ENCODE data around the gene CSPG5. TPM values are rescaled to one million over a fixed set of nuclear protein-coding genes. Genes with fewer than 3 reads are reported as not detected.

Gene CSPG5
- total RNA-seq, 1 experiment from 2014 or later = 5.7 TPM

DNA sequence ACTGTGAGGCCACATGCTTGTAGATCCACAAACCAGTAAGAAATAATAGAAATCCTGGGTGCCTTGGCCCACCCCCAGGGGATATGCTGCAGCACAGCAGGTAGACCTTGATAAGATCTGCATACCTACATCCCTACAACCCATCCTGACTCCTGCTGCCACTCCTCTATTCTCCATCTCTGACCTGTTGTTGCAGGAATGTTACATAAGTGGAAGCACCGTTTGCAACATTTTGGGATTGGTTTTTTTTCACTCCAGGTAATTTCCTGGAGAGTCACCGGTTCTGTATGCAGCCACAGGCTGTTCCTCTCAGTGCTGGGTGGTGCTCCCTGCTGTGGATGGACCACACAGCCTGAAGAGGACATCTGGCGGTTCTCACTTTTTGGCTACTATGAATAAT, 16.1 kb upstream of the CSPG5 start:
- Histone ChIP-seq H4K8ac (replicated peaks; ENCODE audit: insufficient read length, low read depth, low read length) (no peak overlapping the region), H2BK15ac (ENCODE audit: low read depth, low read length) (no peak overlapping the region), H3K14ac (ENCODE audit: insufficient read depth, low read length) (no peak overlapping the region), H3K4me1 (ENCODE audit: insufficient read depth, low read length) (no peaks in the 10 kb centered on the region), H3K4ac (ENCODE audit: low read depth, low read length) (no peak overlapping the region), H2BK20ac (ENCODE audit: low read depth, low read length, poor library complexity, severe bottlenecking) (no peak overlapping the region), H4K5ac (ENCODE audit: insufficient read length, low read depth, low read length) (no peak overlapping the region), H3K4me2 (ENCODE audit: insufficient read depth, insufficient read length, low read length) (no peak overlapping the region), H3K79me2 (ENCODE audit: insufficient read depth, low read length) (no peaks in the 10 kb centered on the region), H3K9me3 (ENCODE audit: control insufficient read depth, low read depth, low read length) (no peaks in the 10 kb centered on the region), H2AK5ac (ENCODE audit: insufficient read length, low read length) (no peak overlapping the region), H3K56ac (ENCODE audit: insufficient read length, low read depth, low read length) (no peak overlapping the region), H4K91ac (ENCODE audit: insufficient read length, low read depth, low read length) (no peak overlapping the region), H3K23me2 (ENCODE audit: insufficient read length, low read depth, low read length, poor library complexity, severe bottlenecking) (no peaks in the 10 kb centered on the region), H3K27ac (ENCODE audit: insufficient read length, low read depth, low read length) (peak overlapping the region; percentile 68), H3K27me3 (ENCODE audit: insufficient read depth, low read length) (no peaks in the 10 kb centered on the region), H3K9ac (ENCODE audit: extremely low read depth, insufficient read length, low read length) (no peak overlapping the region), H3T11ph (ENCODE audit: low read length) (no peak overlapping the region), H2BK5ac (ENCODE audit: insufficient read length, low read length) (no peak overlapping the region), H2BK120ac (ENCODE audit: low read depth, low read length, poor library complexity, severe bottlenecking) (no peak overlapping the region), H2AFZ (ENCODE audit: low read length) (no peak overlapping the region), H3K79me1 (ENCODE audit: insufficient read depth, low read depth, low read length, poor library complexity, severe bottlenecking) (no peaks in the 10 kb centered on the region), H3K23ac (ENCODE audit: insufficient read length, low read depth, low read length) (no peak overlapping the region), H4K20me1 (ENCODE audit: control insufficient read depth, insufficient read depth, insufficient read length) (no peaks in the 10 kb centered on the region), H2BK12ac (ENCODE audit: insufficient read length, low read depth, low read length) (no peak overlapping the region), H3K18ac (ENCODE audit: insufficient read length, low read depth, low read length) (no peak overlapping the region)
- no CpG with 5 or more reads among the region's 3 CpGs for WGBS (ENCODE audit: extremely low coverage, insufficient read length, low lambda C conversion rate)
- H3K4me3 Mint-ChIP-seq = no peak overlapping the region; a peak in 1 of 5 replicates
- H3K27me3 Mint-ChIP-seq (ENCODE audit: low read depth) = no peaks in the 10 kb centered on the region
- no peak for DNase-seq
- no peaks in the 10 kb centered on the region; a peak in 1 of 5 replicates for H3K9me3 Mint-ChIP-seq
- TF ChIP-seq, protein P1, sequence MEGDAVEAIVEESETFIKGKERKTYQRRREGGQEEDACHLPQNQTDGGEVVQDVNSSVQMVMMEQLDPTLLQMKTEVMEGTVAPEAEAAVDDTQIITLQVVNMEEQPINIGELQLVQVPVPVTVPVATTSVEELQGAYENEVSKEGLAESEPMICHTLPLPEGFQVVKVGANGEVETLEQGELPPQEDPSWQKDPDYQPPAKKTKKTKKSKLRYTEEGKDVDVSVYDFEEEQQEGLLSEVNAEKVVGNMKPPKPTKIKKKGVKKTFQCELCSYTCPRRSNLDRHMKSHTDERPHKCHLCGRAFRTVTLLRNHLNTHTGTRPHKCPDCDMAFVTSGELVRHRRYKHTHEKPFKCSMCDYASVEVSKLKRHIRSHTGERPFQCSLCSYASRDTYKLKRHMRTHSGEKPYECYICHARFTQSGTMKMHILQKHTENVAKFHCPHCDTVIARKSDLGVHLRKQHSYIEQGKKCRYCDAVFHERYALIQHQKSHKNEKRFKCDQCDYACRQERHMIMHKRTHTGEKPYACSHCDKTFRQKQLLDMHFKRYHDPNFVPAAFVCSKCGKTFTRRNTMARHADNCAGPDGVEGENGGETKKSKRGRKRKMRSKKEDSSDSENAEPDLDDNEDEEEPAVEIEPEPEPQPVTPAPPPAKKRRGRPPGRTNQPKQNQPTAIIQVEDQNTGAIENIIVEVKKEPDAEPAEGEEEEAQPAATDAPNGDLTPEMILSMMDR (conservative IDR thresholded peaks at IDR 0.05) = no peak
- H3K4me1 Mint-ChIP-seq = peaks cover 4 to 10% of the 10 kb centered on the region in 2 experiments; a peak in 3 of 4 replicates
- peaks cover 48 to 80% (median 73%) of the 10 kb centered on the region in 3 experiments for H3K36me3 Mint-ChIP-seq (ENCODE audit: insufficient read depth in 1 of 3, low read depth in 3 of 3)
- H3K27ac Mint-ChIP-seq = peak overlapping the region in 1 of 3 experiments; percentile 70; a peak in 2 of 7 replicates
